ENCODE measurements around the gene PLEKHJ1. TPM values are rescaled to one million over a fixed set of nuclear protein-coding genes. Genes with fewer than 3 reads are reported as not detected.

PLEKHJ1 gene
- total and polyA plus RNA-seq, 4 donors = 22.2 to 44.5 (median 37.0) TPM

DNA sequence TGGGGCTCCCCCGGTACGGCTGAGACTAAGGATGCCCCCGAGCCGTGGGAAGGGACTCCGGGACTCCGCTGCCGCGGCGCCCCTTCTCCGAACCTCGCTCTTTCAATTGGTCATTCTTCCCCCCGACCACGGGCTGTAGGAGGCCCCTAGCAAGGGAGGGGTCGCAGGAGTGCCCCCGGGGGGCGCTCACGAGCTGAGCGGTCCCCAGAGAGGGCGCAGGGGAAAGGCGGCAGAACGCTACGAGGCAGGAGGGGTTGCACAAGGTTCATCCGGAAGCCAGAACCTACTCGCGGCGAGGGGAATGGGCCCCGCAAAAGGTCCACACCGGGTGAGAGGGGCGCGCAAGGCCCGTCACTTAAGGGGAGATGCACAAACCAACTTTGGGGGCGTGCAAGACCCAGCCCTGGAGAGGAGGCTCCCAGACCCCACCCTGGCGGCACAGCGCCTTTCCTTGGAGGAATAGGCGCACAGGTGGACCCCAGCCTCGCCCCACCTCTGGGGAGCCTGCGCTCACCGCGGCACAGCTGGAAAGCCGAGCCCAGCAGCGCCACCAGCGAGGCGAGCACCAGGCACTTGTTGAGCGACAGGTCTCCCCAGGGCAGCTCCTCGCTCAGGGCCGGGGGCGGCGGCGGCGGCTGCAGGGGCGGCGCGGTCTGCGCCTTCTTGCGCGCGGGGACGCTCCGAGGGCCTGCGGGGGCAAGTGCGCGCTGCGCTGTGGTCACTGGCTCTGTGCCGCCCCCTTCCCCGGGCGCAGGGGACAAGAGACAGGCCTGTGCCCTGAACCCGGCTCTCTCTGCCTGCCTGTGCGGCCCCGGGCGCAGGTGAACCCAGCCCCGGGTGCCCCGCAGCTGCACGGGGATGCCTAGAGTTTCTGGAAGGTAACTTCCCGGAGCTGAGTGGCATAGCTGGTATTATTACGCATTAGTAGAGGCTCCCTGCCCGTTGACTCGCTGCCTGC is 17.3 kb upstream of the PLEKHJ1 start:
- Histone ChIP-seq H3K36me3 (ENCODE audit: control insufficient read depth in 4 of 4, insufficient read depth in 3 of 4, low read depth in 1 of 4, low read length in 3 of 4) (peaks cover 0 to 5% (median 0%) of the 10 kb centered on the region in 4 donors), H3K9ac (ENCODE audit: low read depth in 1 of 2, low read length in 2 of 2) (no peak overlapping the region), H3K4me3 (ENCODE audit: low read depth in 1 of 3, low read length in 3 of 3) (peak overlapping the region in 1 of 3 donors; percentile 21), H3K4me1 (ENCODE audit: control insufficient read depth in 4 of 4, insufficient read depth in 4 of 4, low read length in 3 of 4) (peaks cover 11 to 46% (median 26%) of the 10 kb centered on the region in 4 donors), H3K27ac (ENCODE audit: low read depth in 1 of 2, low read length in 2 of 2) (no peak overlapping the region), H3K9me3 (ENCODE audit: control insufficient read depth in 4 of 4, low read length in 3 of 4) (no peaks in the 10 kb centered on the region), H3K27me3 (ENCODE audit: control insufficient read depth in 4 of 4, insufficient read depth in 4 of 4, low read length in 3 of 4) (peaks cover 0 to 28% (median 1%) of the 10 kb centered on the region in 4 donors)
- WGBS = 7% methylated on average over 77 of the region's 77 CpGs
- TF ChIP-seq RAD21 (IDR thresholded peaks at IDR 0.05) (peak in 1 of 2 donors; percentile 36), NR2F2 (IDR thresholded peaks at IDR 0.05) (no peak)
- no peak for DNase-seq (ENCODE audit: low spot score)

DNA sequence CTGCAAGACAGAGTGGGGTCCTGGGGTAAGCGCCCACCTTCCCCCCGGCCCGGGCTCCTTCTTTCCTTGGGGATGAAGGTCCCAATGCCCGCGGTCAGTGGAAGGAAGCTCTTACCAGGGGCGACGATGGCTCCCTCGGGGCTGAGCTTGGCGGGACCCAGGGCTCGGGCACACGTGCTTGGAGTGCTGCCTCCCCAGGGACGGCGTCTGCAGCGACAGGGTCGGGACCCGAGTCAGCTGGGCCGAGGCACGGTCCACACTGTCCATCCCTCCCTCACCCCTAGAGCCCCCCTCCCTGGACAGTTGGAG is 16.6 kb upstream of the PLEKHJ1 start:
- Histone ChIP-seq H3K27me3 (ENCODE audit: control insufficient read depth in 4 of 4, insufficient read depth in 4 of 4, low read length in 3 of 4) (peaks cover 0 to 28% (median 1%) of the 10 kb centered on the region in 4 donors), H3K36me3 (ENCODE audit: control insufficient read depth in 4 of 4, insufficient read depth in 3 of 4, low read depth in 1 of 4, low read length in 3 of 4) (peaks cover 0 to 5% (median 3%) of the 10 kb centered on the region in 4 donors), H3K27ac (ENCODE audit: low read depth in 1 of 2, low read length in 2 of 2) (no peak overlapping the region), H3K9ac (ENCODE audit: low read depth in 1 of 2, low read length in 2 of 2) (no peak overlapping the region), H3K4me1 (ENCODE audit: control insufficient read depth in 4 of 4, insufficient read depth in 4 of 4, low read length in 3 of 4) (peaks cover 11 to 46% (median 26%) of the 10 kb centered on the region in 4 donors), H3K9me3 (ENCODE audit: control insufficient read depth in 4 of 4, low read length in 3 of 4) (no peaks in the 10 kb centered on the region), H3K4me3 (ENCODE audit: low read depth in 1 of 3, low read length in 3 of 3) (no peak overlapping the region)
- TF ChIP-seq RXRA (IDR thresholded peaks at IDR 0.05) = no peak
- TF ChIP-seq EGR1 (IDR thresholded peaks at IDR 0.05; ENCODE audit: low read depth in 2 of 2) = no peak
- no peak for TF ChIP-seq TAF1 (conservative IDR thresholded peaks at IDR 0.05)
- TF ChIP-seq, protein P1, sequence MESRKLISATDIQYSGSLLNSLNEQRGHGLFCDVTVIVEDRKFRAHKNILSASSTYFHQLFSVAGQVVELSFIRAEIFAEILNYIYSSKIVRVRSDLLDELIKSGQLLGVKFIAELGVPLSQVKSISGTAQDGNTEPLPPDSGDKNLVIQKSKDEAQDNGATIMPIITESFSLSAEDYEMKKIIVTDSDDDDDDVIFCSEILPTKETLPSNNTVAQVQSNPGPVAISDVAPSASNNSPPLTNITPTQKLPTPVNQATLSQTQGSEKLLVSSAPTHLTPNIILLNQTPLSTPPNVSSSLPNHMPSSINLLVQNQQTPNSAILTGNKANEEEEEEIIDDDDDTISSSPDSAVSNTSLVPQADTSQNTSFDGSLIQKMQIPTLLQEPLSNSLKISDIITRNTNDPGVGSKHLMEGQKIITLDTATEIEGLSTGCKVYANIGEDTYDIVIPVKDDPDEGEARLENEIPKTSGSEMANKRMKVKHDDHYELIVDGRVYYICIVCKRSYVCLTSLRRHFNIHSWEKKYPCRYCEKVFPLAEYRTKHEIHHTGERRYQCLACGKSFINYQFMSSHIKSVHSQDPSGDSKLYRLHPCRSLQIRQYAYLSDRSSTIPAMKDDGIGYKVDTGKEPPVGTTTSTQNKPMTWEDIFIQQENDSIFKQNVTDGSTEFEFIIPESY (IDR thresholded peaks at IDR 0.05) = no peak
- TF ChIP-seq, protein P2, sequence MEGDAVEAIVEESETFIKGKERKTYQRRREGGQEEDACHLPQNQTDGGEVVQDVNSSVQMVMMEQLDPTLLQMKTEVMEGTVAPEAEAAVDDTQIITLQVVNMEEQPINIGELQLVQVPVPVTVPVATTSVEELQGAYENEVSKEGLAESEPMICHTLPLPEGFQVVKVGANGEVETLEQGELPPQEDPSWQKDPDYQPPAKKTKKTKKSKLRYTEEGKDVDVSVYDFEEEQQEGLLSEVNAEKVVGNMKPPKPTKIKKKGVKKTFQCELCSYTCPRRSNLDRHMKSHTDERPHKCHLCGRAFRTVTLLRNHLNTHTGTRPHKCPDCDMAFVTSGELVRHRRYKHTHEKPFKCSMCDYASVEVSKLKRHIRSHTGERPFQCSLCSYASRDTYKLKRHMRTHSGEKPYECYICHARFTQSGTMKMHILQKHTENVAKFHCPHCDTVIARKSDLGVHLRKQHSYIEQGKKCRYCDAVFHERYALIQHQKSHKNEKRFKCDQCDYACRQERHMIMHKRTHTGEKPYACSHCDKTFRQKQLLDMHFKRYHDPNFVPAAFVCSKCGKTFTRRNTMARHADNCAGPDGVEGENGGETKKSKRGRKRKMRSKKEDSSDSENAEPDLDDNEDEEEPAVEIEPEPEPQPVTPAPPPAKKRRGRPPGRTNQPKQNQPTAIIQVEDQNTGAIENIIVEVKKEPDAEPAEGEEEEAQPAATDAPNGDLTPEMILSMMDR (IDR thresholded peaks at IDR 0.05; ENCODE audit: low read depth, low read length, missing input control) = no peak
- no peak for TF ChIP-seq HNF4G (IDR thresholded peaks at IDR 0.05)
- no peak for TF ChIP-seq FOXA2 (IDR thresholded peaks at IDR 0.05)
- TF ChIP-seq, protein P3, sequence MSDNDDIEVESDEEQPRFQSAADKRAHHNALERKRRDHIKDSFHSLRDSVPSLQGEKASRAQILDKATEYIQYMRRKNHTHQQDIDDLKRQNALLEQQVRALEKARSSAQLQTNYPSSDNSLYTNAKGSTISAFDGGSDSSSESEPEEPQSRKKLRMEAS (IDR thresholded peaks at IDR 0.05) = no peak
- no peak for TF ChIP-seq RAD21 (IDR thresholded peaks at IDR 0.05)
- TF ChIP-seq, protein P4, sequence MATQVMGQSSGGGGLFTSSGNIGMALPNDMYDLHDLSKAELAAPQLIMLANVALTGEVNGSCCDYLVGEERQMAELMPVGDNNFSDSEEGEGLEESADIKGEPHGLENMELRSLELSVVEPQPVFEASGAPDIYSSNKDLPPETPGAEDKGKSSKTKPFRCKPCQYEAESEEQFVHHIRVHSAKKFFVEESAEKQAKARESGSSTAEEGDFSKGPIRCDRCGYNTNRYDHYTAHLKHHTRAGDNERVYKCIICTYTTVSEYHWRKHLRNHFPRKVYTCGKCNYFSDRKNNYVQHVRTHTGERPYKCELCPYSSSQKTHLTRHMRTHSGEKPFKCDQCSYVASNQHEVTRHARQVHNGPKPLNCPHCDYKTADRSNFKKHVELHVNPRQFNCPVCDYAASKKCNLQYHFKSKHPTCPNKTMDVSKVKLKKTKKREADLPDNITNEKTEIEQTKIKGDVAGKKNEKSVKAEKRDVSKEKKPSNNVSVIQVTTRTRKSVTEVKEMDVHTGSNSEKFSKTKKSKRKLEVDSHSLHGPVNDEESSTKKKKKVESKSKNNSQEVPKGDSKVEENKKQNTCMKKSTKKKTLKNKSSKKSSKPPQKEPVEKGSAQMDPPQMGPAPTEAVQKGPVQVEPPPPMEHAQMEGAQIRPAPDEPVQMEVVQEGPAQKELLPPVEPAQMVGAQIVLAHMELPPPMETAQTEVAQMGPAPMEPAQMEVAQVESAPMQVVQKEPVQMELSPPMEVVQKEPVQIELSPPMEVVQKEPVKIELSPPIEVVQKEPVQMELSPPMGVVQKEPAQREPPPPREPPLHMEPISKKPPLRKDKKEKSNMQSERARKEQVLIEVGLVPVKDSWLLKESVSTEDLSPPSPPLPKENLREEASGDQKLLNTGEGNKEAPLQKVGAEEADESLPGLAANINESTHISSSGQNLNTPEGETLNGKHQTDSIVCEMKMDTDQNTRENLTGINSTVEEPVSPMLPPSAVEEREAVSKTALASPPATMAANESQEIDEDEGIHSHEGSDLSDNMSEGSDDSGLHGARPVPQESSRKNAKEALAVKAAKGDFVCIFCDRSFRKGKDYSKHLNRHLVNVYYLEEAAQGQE (IDR thresholded peaks at IDR 0.05) = no peak
- TF ChIP-seq, protein P5, sequence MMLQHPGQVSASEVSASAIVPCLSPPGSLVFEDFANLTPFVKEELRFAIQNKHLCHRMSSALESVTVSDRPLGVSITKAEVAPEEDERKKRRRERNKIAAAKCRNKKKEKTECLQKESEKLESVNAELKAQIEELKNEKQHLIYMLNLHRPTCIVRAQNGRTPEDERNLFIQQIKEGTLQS (IDR thresholded peaks at IDR 0.05) = no peak
- no peak for TF ChIP-seq NR2F2 (IDR thresholded peaks at IDR 0.05)
- no peak for TF ChIP-seq GABPA (IDR thresholded peaks at IDR 0.05 in 1 of 2, conservative IDR thresholded peaks at IDR 0.05 in 1 of 2)
- TF ChIP-seq YY1 (IDR thresholded peaks at IDR 0.05) = no peak
- TF ChIP-seq SP1 (IDR thresholded peaks at IDR 0.05) = no peak
- WGBS = 10% methylated on average over 18 of the region's 18 CpGs
- no peak for DNase-seq (ENCODE audit: low spot score)
